ENCODE data around the gene CAMTA1.

CAMTA1 gene

GRCh38 chr1:6923955-6924881 lies 139.0 kb downstream of the CAMTA1 start:
- no peak for DNase-seq (ENCODE audit: low read depth)
- TF ChIP-seq CTCF (IDR thresholded peaks at IDR 0.05; ENCODE audit: control insufficient read depth, insufficient read depth, low read depth, low read length, missing control alignments), result no peak
- H3K4me3 ChIP-seq (ENCODE audit: control insufficient read depth, low read depth, low read length), result no peak overlapping the region

GRCh38 chr1:6924891-6925290 lies 139.6 kb downstream of the CAMTA1 start:
- no peak overlapping the region for H3K4me3 ChIP-seq (ENCODE audit: control insufficient read depth, low read depth, low read length)
- no peak for DNase-seq (ENCODE audit: low read depth)
- TF ChIP-seq CTCF (IDR thresholded peaks at IDR 0.05; ENCODE audit: control insufficient read depth, insufficient read depth, low read depth, low read length, missing control alignments), result no peak

GRCh38 chr1:6927626-6928025 lies 142.4 kb downstream of the CAMTA1 start:
- TF ChIP-seq CTCF (IDR thresholded peaks at IDR 0.05; ENCODE audit: control insufficient read depth, insufficient read depth, low read depth, low read length, missing control alignments), result no peak
- no peak overlapping the region for H3K4me3 ChIP-seq (ENCODE audit: control insufficient read depth, low read depth, low read length)
- no peak for DNase-seq (ENCODE audit: low read depth)

GRCh38 chr1:6928106-6928885 lies 143.0 kb downstream of the CAMTA1 start:
- no peak overlapping the region for H3K4me3 ChIP-seq (ENCODE audit: control insufficient read depth, low read depth, low read length)
- no peak for DNase-seq (ENCODE audit: low read depth)
- TF ChIP-seq CTCF (IDR thresholded peaks at IDR 0.05; ENCODE audit: control insufficient read depth, insufficient read depth, low read depth, low read length, missing control alignments), result no peak

GRCh38 chr1:6930732-6931300 lies 145.6 kb downstream of the CAMTA1 start:
- DNase-seq (ENCODE audit: low read depth), result no peak
- TF ChIP-seq CTCF (IDR thresholded peaks at IDR 0.05; ENCODE audit: control insufficient read depth, insufficient read depth, low read depth, low read length, missing control alignments), result no peak
- no peak overlapping the region for H3K4me3 ChIP-seq (ENCODE audit: control insufficient read depth, low read depth, low read length)

- TF ChIP-seq CTCF (IDR thresholded peaks at IDR 0.05; ENCODE audit: control insufficient read depth, insufficient read depth, low read depth, low read length, missing control alignments), result no peak
- H3K4me3 ChIP-seq (ENCODE audit: control insufficient read depth, low read depth, low read length), result no peak overlapping the region
- DNase-seq (ENCODE audit: low read depth), result no peak
These were observed 150.2 kb downstream of the CAMTA1 start for GRCh38 chr1:6935361-6935883.

All from AG09309 (cell line).